B cell (primary cell): Measurements from ENCODE around the gene CENPP. TPM values are rescaled to one million over a fixed set of nuclear protein-coding genes. Genes with fewer than 3 reads are reported as not detected.

ENCODE experiments used
- ATAC-seq: fragments of 200-7000 bp; cut with Tn5 transposase; one replicate; pipeline ENCODE4 v1.10.0; 2021; ENCODE audit warnings: low read depth, mild to moderate bottlenecking, moderate number of reproducible peaks, moderate library complexity
- CTCF ChIA-PET: fragments of 350-600 bp; sonication (Branson Sonifier 250); formaldehyde crosslinking; loops from one replicate; lab custom pipeline; 2021; ENCODE audit warnings: antibody characterized with exemption, inconsistent platforms; lab: Charles Lee
- POLR2A ChIA-PET: fragments of 350-600 bp; sonication (Branson Sonifier 250); formaldehyde crosslinking; loops from one replicate; lab custom pipeline; 2021; ENCODE audit warnings: antibody characterized with exemption; lab: Charles Lee
- DNase-seq: peaks from one replicate; pipeline ENCODE4 v3.0.0; 2013
- H2AFZ ChIP-seq: 2 replicates; pipeline ENCODE4 v1.6.1; 2012; ENCODE audit warnings: mild to moderate bottlenecking, low read depth, low read length; ENCODE audit not compliant: insufficient read depth, poor library complexity, severe bottlenecking
- H3K27ac ChIP-seq, 2 donors: 1 replicate in 1 of 2; 2 replicates in 1 of 2; pipeline ENCODE4 v1.5.1; 2012 to 2013; ENCODE audit warnings: low read length in 2 of 2, mild to moderate bottlenecking in 2 of 2, moderate library complexity in 1 of 2
- H3K27me3 ChIP-seq, 4 experiments: fragments of 200-600 bp in 1 of 4; sonication (generic) in 1 of 4; replicated peaks in 1 of 4; 1 replicate in 2 of 4; 2 replicates in 2 of 4; pipeline versions ENCODE4 v1.6.1 to v1.7.0; 2013 to 2016; ENCODE audit warnings: low read length in 3 of 4, mild to moderate bottlenecking in 2 of 4, mixed read lengths in 1 of 4, moderate library complexity in 1 of 4; ENCODE audit not compliant: insufficient read depth in 4 of 4, control insufficient read depth in 3 of 4; ENCODE audit errors: control extremely low read depth in 1 of 4
- H3K36me3 ChIP-seq, 2 experiments: replicated peaks in 1 of 2; 1 replicate in 1 of 2; 2 replicates in 1 of 2; pipeline versions ENCODE4 v1.6.1 to v1.7.1; 2013; ENCODE audit warnings: low read length in 1 of 2; ENCODE audit not compliant: insufficient read depth in 2 of 2, control insufficient read depth in 1 of 2; ENCODE audit errors: control extremely low read depth in 1 of 2, extremely low read depth in 1 of 2
- H3K4me1 ChIP-seq, 2 donors: fragments of 200-600 bp in 1 of 2; sonication (generic) in 1 of 2; 1 replicate in 1 of 2; 2 replicates in 1 of 2; pipeline versions ENCODE4 v1.5.1 to v1.6.1; 2013 to 2017; ENCODE audit warnings: low read length in 2 of 2; ENCODE audit not compliant: control insufficient read depth in 2 of 2, insufficient read depth in 2 of 2
- H3K4me2 ChIP-seq: replicated peaks from 2 replicates; pipeline ENCODE3; 2012; ENCODE audit warnings: mild to moderate bottlenecking, low read depth, low read length; ENCODE audit not compliant: poor library complexity, severe bottlenecking
- H3K4me3 ChIP-seq, 5 experiments: fragments of 200-600 bp in 1 of 5; sonication (generic) in 1 of 5; 1 replicate in 3 of 5; 2 replicates in 2 of 5; pipeline versions ENCODE4 v1.5.1 to v1.7.0; 2011 to 2016; ENCODE audit warnings: low read length in 4 of 5, mild to moderate bottlenecking in 4 of 5, low read depth in 2 of 5, control low read depth in 1 of 5, moderate library complexity in 1 of 5; ENCODE audit not compliant: insufficient read depth in 1 of 5; ENCODE audit errors: control extremely low read depth in 1 of 5, extremely low read depth in 1 of 5
- H3K79me2 ChIP-seq: fragments of 200-600 bp; sonication (generic); one replicate; pipeline ENCODE4 v1.6.0; 2016; ENCODE audit warnings: low read length; ENCODE audit not compliant: control insufficient read depth, insufficient read depth
- H3K9ac ChIP-seq: fragments of 200-600 bp; sonication (generic); 2 replicates; pipeline ENCODE4 v1.6.1; 2017; ENCODE audit warnings: mild to moderate bottlenecking, low read length, moderate library complexity
- H3K9me3 ChIP-seq, 3 donors: one replicate each; pipeline versions ENCODE4 v1.6.1 to v1.7.1; 2013; ENCODE audit warnings: low read length in 2 of 3; ENCODE audit not compliant: control insufficient read depth in 2 of 3, insufficient read depth in 1 of 3; ENCODE audit errors: control extremely low read depth in 1 of 3
- H4K20me1 ChIP-seq: 2 replicates; pipeline ENCODE4 v1.6.0; 2012; ENCODE audit warnings: mild to moderate bottlenecking, low read length; ENCODE audit not compliant: insufficient read depth, control insufficient read depth, poor library complexity, severe bottlenecking
- H3K27ac Mint-ChIP-seq: one replicate; pipeline ENCODE4 v1.8.0; 2021; ENCODE audit warnings: mixed read lengths
- H3K27me3 Mint-ChIP-seq: one replicate; pipeline ENCODE4 v1.8.0; 2021; ENCODE audit warnings: mixed read lengths
- H3K4me1 Mint-ChIP-seq: one replicate; pipeline ENCODE4 v1.8.0; 2021; ENCODE audit warnings: mixed read lengths
- H3K4me3 Mint-ChIP-seq: one replicate; pipeline ENCODE4 v1.8.0; 2021; ENCODE audit warnings: mixed read lengths
- H3K9me3 Mint-ChIP-seq: one replicate; pipeline ENCODE4 v1.8.0; 2022; ENCODE audit warnings: mixed read lengths; ENCODE audit not compliant: insufficient read depth
- CTCF ChIP-seq: fragments of 200-600 bp; IDR thresholded peaks from one replicate; pipeline ENCODE4 v1.8.0; 2022; ENCODE audit warnings: antibody characterized with exemption, mild to moderate bottlenecking
- EZH2 ChIP-seq: IDR thresholded peaks from 2 replicates; pipeline ENCODE4 v1.6.1; 2012; ENCODE audit warnings: borderline replicate concordance, low read depth, mild to moderate bottlenecking, moderate library complexity, low read length; ENCODE audit not compliant: insufficient read depth, poor library complexity, severe bottlenecking
- WGBS: methylation state at CpG from one replicate; pipeline ENCODE4 v1.1.5; 2013; ENCODE audit warnings: missing lambda C conversion rate; ENCODE audit not compliant: insufficient coverage; 5-methylcytosine and 5-hydroxymethylcytosine counted together
- intact Hi-C: fragments of 100-400 bp; cut with micrococcal nuclease; formaldehyde crosslinking; loops from one replicate; pipeline ENCODE4 v1.10.0; 2022
- polyA plus RNA-seq: library from polyadenylated mRNA; depleted of rRNA; stranded (reverse); fragments of >200 nt; gene quantifications from 2 replicates; pipeline ENCODE4 v1.2.3, GENCODE V29; 2012
- total RNA-seq, 2 donors: library from RNA; stranded (reverse); fragments of 120-200 nt in 1 of 2; gene quantifications; 1 replicate in 1 of 2; 2 replicates in 1 of 2; pipeline versions ENCODE4 v1.2.3 to v1.2.4, GENCODE V29; 2013 to 2022

CENPP gene
- total and polyA plus RNA-seq, 2 donors (not counting 1 experiment from before 2014, with no cell fraction given) = 1.4 to 6.2 TPM

GRCh38 chr9:92295827-92296258 lies 29.9 kb upstream of the CENPP start:
- H3K4me1 ChIP-seq = peaks cover 39 to 43% of the 10 kb centered on the region in 2 donors
- ATAC-seq = no peak
- intact Hi-C loops = no loop called here
- no peak for DNase-seq
- Mint-ChIP-seq H3K4me3 (no peak overlapping the region), H3K4me1 (peaks cover 70% of the 10 kb centered on the region), H3K27ac (peak overlapping the region; percentile 54), H3K9me3 (no peaks in the 10 kb centered on the region), H3K27me3 (no peaks in the 10 kb centered on the region)
- peaks cover 30% of the 10 kb centered on the region for H3K79me2 ChIP-seq
- H2AFZ ChIP-seq = no peak overlapping the region
- H4K20me1 ChIP-seq = no peaks in the 10 kb centered on the region
- POLR2A ChIA-PET = no interaction called here
- no peaks in the 10 kb centered on the region for H3K9me3 ChIP-seq
- no peak overlapping the region for H3K4me2 ChIP-seq
- 17% methylated on average over 2 of the region's 4 CpGs for WGBS
- H3K4me3 ChIP-seq = no peak overlapping the region
- no peak overlapping the region for H3K27ac ChIP-seq
- TF ChIP-seq CTCF (no peak), EZH2 (no peak)
- CTCF ChIA-PET = no interaction called here
- peaks cover 0 to 33% of the 10 kb centered on the region in 2 experiments for H3K36me3 ChIP-seq
- no peaks in the 10 kb centered on the region for H3K27me3 ChIP-seq
- H3K9ac ChIP-seq = no peak overlapping the region

- H3K27ac Mint-ChIP-seq = peak overlapping the region; percentile 70
- ATAC-seq = no peak
- H3K4me1 Mint-ChIP-seq = peaks cover 60% of the 10 kb centered on the region
- H3K27me3 Mint-ChIP-seq = no peaks in the 10 kb centered on the region
- H3K4me2 ChIP-seq = peak overlapping the region; percentile 33
- H3K4me1 ChIP-seq = peaks cover 33% of the 10 kb centered on the region in 2 donors
- ChIA-PET POLR2A (no interaction called here), CTCF (no interaction called here)
- no peak for TF ChIP-seq EZH2
- TF ChIP-seq CTCF = no peak
- peaks cover 16% of the 10 kb centered on the region for H3K79me2 ChIP-seq
- intact Hi-C loops = loop anchor here (2.0 kb wide), 1 partner anchor 367 kb away; no protein-coding TSS in a partner anchor
- 100% methylated on average over 1 of the region's 3 CpGs for WGBS
- H3K27me3 ChIP-seq = no peaks in the 10 kb centered on the region
- H3K9me3 ChIP-seq = no peaks in the 10 kb centered on the region
- peak overlapping the region; percentile 27 for H2AFZ ChIP-seq
- DNase-seq = no peak
- no peaks in the 10 kb centered on the region for H4K20me1 ChIP-seq
- H3K27ac ChIP-seq = peak overlapping the region; percentile 13 to 64
- no peaks in the 10 kb centered on the region for H3K9me3 Mint-ChIP-seq
- peak overlapping the region; percentile 42 for H3K4me3 Mint-ChIP-seq
- peak overlapping the region in 1 of 5 experiments; percentile 2 for H3K4me3 ChIP-seq
- peaks cover 5 to 43% of the 10 kb centered on the region in 2 experiments for H3K36me3 ChIP-seq
- no peak overlapping the region for H3K9ac ChIP-seq
Observed at GRCh38 chr9:92297611-92298010, 28.1 kb upstream of the CENPP start.
